Trophoblast cell (in vitro differentiated cells and primary cell): Measurements from ENCODE around the gene PTH1R.
A peak's percentile ranks its signal among the peaks of the same experiment; 100 is the strongest.

ENCODE experiments used
- DNase-seq, 2 donors: peaks; one replicate each; pipeline ENCODE4 v3.0.0-alpha.2; 2016
- H2AFZ ChIP-seq: 2 replicates; pipeline ENCODE4 v1.6.1; 2013; ENCODE audit warnings: low read length, moderate library complexity, mild to moderate bottlenecking; ENCODE audit not compliant: insufficient read depth, poor library complexity
- H2AK5ac ChIP-seq: 2 replicates; pipeline ENCODE4 v1.6.1; 2013; ENCODE audit warnings: mild to moderate bottlenecking, low read length
- H2BK120ac ChIP-seq: 2 replicates; pipeline ENCODE4 v1.6.1; 2013; ENCODE audit warnings: low read length, mild to moderate bottlenecking, moderate library complexity; ENCODE audit not compliant: insufficient read depth, poor library complexity
- H2BK12ac ChIP-seq: 2 replicates; pipeline ENCODE4 v1.6.1; 2013; ENCODE audit warnings: mild to moderate bottlenecking, low read length, moderate library complexity
- H2BK5ac ChIP-seq: 2 replicates; pipeline ENCODE4 v1.6.1; 2013; ENCODE audit warnings: low read length, low read depth, moderate library complexity, mild to moderate bottlenecking; ENCODE audit not compliant: poor library complexity
- H3K14ac ChIP-seq: 2 replicates; pipeline ENCODE4 v1.6.1; 2013; ENCODE audit warnings: mild to moderate bottlenecking, low read length
- H3K18ac ChIP-seq: 2 replicates; pipeline ENCODE4 v1.6.1; 2013; ENCODE audit warnings: mild to moderate bottlenecking, low read length
- H3K23ac ChIP-seq: 2 replicates; pipeline ENCODE4 v1.6.1; 2013; ENCODE audit warnings: low read length
- H3K27ac ChIP-seq: 2 replicates; pipeline ENCODE4 v1.5.1; 2013; ENCODE audit warnings: low read depth, mild to moderate bottlenecking, inconsistent platforms, low read length, moderate library complexity
- H3K27me3 ChIP-seq: 2 replicates; pipeline ENCODE4 v1.6.1; 2013; ENCODE audit warnings: inconsistent platforms, mild to moderate bottlenecking, low read length, moderate library complexity; ENCODE audit not compliant: insufficient read depth
- H3K36me3 ChIP-seq, 2 experiments: 1 replicate in 1 of 2; 2 replicates in 1 of 2; pipeline ENCODE4 v1.6.1; 2013; ENCODE audit warnings: low read length in 2 of 2, mild to moderate bottlenecking in 2 of 2, moderate library complexity in 1 of 2; ENCODE audit not compliant: insufficient read depth in 2 of 2, control insufficient read depth in 1 of 2
- H3K4ac ChIP-seq: 2 replicates; pipeline ENCODE4 v1.6.1; 2013; ENCODE audit warnings: low read depth, mild to moderate bottlenecking, low read length, moderate library complexity
- H3K4me1 ChIP-seq, 2 experiments: 1 replicate in 1 of 2; 2 replicates in 1 of 2; pipeline ENCODE4 v1.6.1; 2013; ENCODE audit warnings: low read length in 2 of 2, mild to moderate bottlenecking in 2 of 2, moderate library complexity in 1 of 2; ENCODE audit not compliant: insufficient read depth in 2 of 2, control insufficient read depth in 1 of 2
- H3K4me2 ChIP-seq: 2 replicates; pipeline ENCODE4 v1.6.1; 2013; ENCODE audit warnings: inconsistent platforms, mild to moderate bottlenecking, low read length, moderate library complexity
- H3K4me3 ChIP-seq: 2 replicates; pipeline ENCODE4 v1.5.1; 2013; ENCODE audit warnings: mild to moderate bottlenecking, low read depth, low read length, inconsistent platforms
- H3K79me1 ChIP-seq: one replicate; pipeline ENCODE4 v1.6.1; 2013; ENCODE audit warnings: low read length
- H3K79me2 ChIP-seq: 2 replicates; pipeline ENCODE4 v1.6.1; 2013; ENCODE audit warnings: low read length, mild to moderate bottlenecking; ENCODE audit not compliant: control insufficient read depth, insufficient read depth, poor library complexity
- H3K9ac ChIP-seq: 2 replicates; pipeline ENCODE4 v1.6.1; 2013; ENCODE audit warnings: mild to moderate bottlenecking, low read length
- H3K9me3 ChIP-seq: 2 replicates; pipeline ENCODE4 v1.6.1; 2013; ENCODE audit warnings: low read depth, mild to moderate bottlenecking, control low read depth, inconsistent platforms, low read length; ENCODE audit not compliant: insufficient read depth
- H4K12ac ChIP-seq: 2 replicates; pipeline ENCODE4 v1.6.1; 2013; ENCODE audit warnings: low read depth, mild to moderate bottlenecking, low read length, moderate library complexity
- H4K8ac ChIP-seq: 2 replicates; pipeline ENCODE4 v1.6.1; 2013; ENCODE audit warnings: low read depth, mild to moderate bottlenecking, low read length, moderate library complexity
- H4K91ac ChIP-seq: one replicate; pipeline ENCODE4 v1.6.1; 2013; ENCODE audit warnings: low read depth, mild to moderate bottlenecking, low read length, moderate library complexity
- WGBS: extraction: QIAGEN DNeasy Blood & Tissue Kit; methylation state at CpG from one replicate; pipeline ENCODE4 v1.1.7; 2013; ENCODE audit warnings: missing lambda C conversion rate; ENCODE audit not compliant: insufficient read length, insufficient coverage; ENCODE audit errors: extremely low coverage; 5-methylcytosine and 5-hydroxymethylcytosine counted together

PTH1R gene

DNA sequence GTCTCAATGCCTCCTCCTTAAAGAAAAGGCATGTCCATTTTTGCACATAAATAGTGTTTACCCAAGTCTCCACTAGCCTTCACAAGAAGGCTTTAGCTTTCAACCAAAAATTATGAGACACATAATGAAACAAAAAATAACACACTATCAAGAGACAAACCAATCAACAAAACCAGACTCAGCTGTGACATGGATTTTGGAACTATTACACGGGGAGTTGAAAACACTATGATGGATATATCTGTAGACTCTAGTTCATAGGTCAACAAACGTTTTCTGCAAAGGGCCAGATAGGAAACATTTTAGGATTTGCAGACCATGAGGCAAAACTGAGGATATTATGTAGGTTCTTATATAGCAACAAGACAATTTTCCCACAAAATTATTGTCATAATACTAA is 39.2 kb upstream of the PTH1R start:
- DNase-seq, result no peak
- Histone ChIP-seq H3K9ac (no peak overlapping the region), H2AK5ac (no peak overlapping the region), H3K23ac (no peak overlapping the region), H2BK5ac (no peak overlapping the region), H3K27me3 (no peaks in the 10 kb centered on the region), H3K79me2 (no peaks in the 10 kb centered on the region), H3K79me1 (no peaks in the 10 kb centered on the region), H3K4me3 (no peak overlapping the region), H2BK120ac (no peak overlapping the region), H2BK12ac (no peak overlapping the region), H3K9me3 (peaks cover 5% of the 10 kb centered on the region), H3K27ac (no peak overlapping the region), H3K36me3 (no peaks in the 10 kb centered on the region), H3K4me1 (peaks cover 0 to 6% of the 10 kb centered on the region in 2 experiments), H3K18ac (no peak overlapping the region), H3K14ac (no peak overlapping the region), H2AFZ (no peak overlapping the region), H3K4ac (no peak overlapping the region), H4K12ac (no peak overlapping the region), H4K8ac (no peak overlapping the region), H3K4me2 (no peak overlapping the region), H4K91ac (no peak overlapping the region)
- WGBS, result no CpG with 5 or more reads among the region's 2 CpGs

DNA sequence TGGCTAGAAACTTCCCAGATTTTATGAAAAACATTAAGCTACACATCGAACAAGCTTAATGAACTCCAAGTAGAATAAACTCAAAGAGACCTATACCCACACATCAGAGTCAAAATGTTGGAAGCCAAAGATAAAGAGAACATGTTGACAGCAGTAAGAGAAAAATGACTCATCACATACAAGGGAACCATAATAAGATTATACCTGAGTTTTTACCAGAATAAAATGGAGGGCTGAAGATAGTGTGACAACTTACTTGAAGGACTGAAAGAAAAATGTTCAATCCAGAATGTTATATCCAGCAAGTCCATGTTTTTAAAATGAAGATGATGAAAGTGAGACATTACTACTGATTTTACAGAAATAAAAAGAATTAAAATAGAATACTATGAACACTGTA is 37.0 kb upstream of the PTH1R start:
- Histone ChIP-seq H3K4me3 (no peak overlapping the region), H3K4me2 (no peak overlapping the region), H2BK5ac (no peak overlapping the region), H2BK120ac (no peak overlapping the region), H4K91ac (no peak overlapping the region), H3K14ac (no peak overlapping the region), H2AK5ac (no peak overlapping the region), H3K79me1 (peaks cover 7% of the 10 kb centered on the region), H4K8ac (no peak overlapping the region), H2BK12ac (no peak overlapping the region), H3K4me1 (peaks cover 3 to 8% of the 10 kb centered on the region in 2 experiments), H3K36me3 (no peaks in the 10 kb centered on the region), H3K27ac (no peak overlapping the region), H3K9ac (no peak overlapping the region), H3K27me3 (no peaks in the 10 kb centered on the region), H3K23ac (no peak overlapping the region), H3K79me2 (no peaks in the 10 kb centered on the region), H3K9me3 (peaks cover 5% of the 10 kb centered on the region), H2AFZ (no peak overlapping the region), H3K18ac (no peak overlapping the region), H4K12ac (no peak overlapping the region), H3K4ac (no peak overlapping the region)
- WGBS, result no CpG with 5 or more reads among the region's 1 CpG
- no peak for DNase-seq

DNA sequence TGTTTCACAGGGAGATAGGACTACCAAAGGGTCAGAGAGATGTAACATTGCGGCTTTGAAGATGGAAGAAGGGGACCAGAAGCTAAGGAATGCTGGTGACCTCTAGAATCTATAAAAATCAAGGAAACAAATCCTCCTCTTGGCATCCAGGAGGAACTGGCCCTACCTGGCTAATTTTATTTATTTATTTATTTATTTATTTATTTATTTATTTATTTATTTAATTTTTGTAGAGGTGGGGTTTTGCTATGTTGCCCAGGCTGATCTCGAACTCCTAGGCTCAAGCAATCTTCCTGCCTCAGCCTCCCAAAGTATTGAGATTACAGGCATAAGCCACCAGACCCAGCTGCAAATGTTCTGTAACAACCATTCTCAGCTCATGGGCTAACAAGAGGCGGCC is 34.0 kb upstream of the PTH1R start:
- no peak overlapping the region for H4K12ac ChIP-seq
- no peak overlapping the region for H3K27ac ChIP-seq
- no peak overlapping the region for H3K18ac ChIP-seq
- no peak overlapping the region for H2AFZ ChIP-seq
- WGBS, result no CpG with 5 or more reads among the region's 3 CpGs
- H2AK5ac ChIP-seq, result no peak overlapping the region
- DNase-seq, result no peak
- no peak overlapping the region for H3K9ac ChIP-seq
- no peak overlapping the region for H4K8ac ChIP-seq
- no peak overlapping the region for H2BK120ac ChIP-seq
- no peak overlapping the region for H3K4me3 ChIP-seq
- H3K23ac ChIP-seq, result no peak overlapping the region
- H2BK12ac ChIP-seq, result no peak overlapping the region
- H3K36me3 ChIP-seq, result no peaks in the 10 kb centered on the region
- H3K14ac ChIP-seq, result no peak overlapping the region
- peaks cover 2% of the 10 kb centered on the region for H3K9me3 ChIP-seq
- H3K4me2 ChIP-seq, result no peak overlapping the region
- H3K27me3 ChIP-seq, result no peaks in the 10 kb centered on the region
- peaks cover 15% of the 10 kb centered on the region for H3K79me1 ChIP-seq
- no peak overlapping the region for H2BK5ac ChIP-seq
- H4K91ac ChIP-seq, result no peak overlapping the region
- peaks cover 10 to 19% of the 10 kb centered on the region in 2 experiments for H3K4me1 ChIP-seq
- peaks cover 3% of the 10 kb centered on the region for H3K79me2 ChIP-seq
- no peak overlapping the region for H3K4ac ChIP-seq

DNA sequence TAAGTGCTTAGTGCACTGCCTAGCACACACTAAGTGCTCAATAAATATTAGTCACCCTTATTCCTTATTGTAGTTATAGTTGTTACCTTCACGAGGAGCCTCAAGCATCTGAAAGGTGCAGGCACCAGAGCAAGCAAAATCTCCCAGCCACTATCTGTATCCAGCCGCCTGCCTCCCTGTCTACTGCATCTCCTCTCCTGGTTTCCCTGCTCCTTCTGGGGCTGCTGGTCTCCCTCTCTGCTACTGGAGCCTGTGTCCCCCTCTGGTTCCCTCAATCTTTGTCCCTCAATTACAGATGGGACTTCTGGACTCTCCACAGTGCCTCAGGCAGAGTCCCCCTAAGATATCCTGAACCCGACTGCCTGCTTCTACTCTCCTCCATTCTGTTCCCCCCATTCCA is 33.1 kb upstream of the PTH1R start:
- H3K36me3 ChIP-seq, result no peaks in the 10 kb centered on the region

More for the DNA sequence above, 33.1 kb upstream of the PTH1R start:
- H3K27me3 ChIP-seq, result no peaks in the 10 kb centered on the region
- no peak overlapping the region for H2BK12ac ChIP-seq
- no peak overlapping the region for H3K18ac ChIP-seq
- no peak overlapping the region for H3K23ac ChIP-seq
- DNase-seq, result no peak
- H3K14ac ChIP-seq, result no peak overlapping the region
- no peak overlapping the region for H3K4me3 ChIP-seq
- H2AFZ ChIP-seq, result no peak overlapping the region
- H3K4me2 ChIP-seq, result no peak overlapping the region
- WGBS, result no CpG with 5 or more reads among the region's 3 CpGs
- no peak overlapping the region for H3K4ac ChIP-seq
- peak overlapping the region; percentile 44 for H2AK5ac ChIP-seq
- H2BK120ac ChIP-seq, result no peak overlapping the region
- H3K9ac ChIP-seq, result no peak overlapping the region
- peaks cover 15% of the 10 kb centered on the region for H3K79me1 ChIP-seq
- no peak overlapping the region for H4K12ac ChIP-seq
- no peak overlapping the region for H4K8ac ChIP-seq
- H3K79me2 ChIP-seq, result peaks cover 3% of the 10 kb centered on the region
- H3K9me3 ChIP-seq, result peaks cover 2% of the 10 kb centered on the region
- no peak overlapping the region for H3K27ac ChIP-seq
- H3K4me1 ChIP-seq, result peaks cover 10 to 19% of the 10 kb centered on the region in 2 experiments
- H4K91ac ChIP-seq, result peak overlapping the region; percentile 10
- H2BK5ac ChIP-seq, result no peak overlapping the region
